CMK (cell line): Measurements from ENCODE around the gene DHRS9.
"Not testable (repeated sequence)": the region's sequence is repeated elsewhere in the genome, so short reads cannot be mapped to it uniquely, and the experiment has no call there.

Source experiments
- DNase-seq: peaks from one replicate; pipeline ENCODE4 v3.0.0-alpha.2; 2010; ENCODE audit warnings: low read depth

Gene DHRS9

DNA sequence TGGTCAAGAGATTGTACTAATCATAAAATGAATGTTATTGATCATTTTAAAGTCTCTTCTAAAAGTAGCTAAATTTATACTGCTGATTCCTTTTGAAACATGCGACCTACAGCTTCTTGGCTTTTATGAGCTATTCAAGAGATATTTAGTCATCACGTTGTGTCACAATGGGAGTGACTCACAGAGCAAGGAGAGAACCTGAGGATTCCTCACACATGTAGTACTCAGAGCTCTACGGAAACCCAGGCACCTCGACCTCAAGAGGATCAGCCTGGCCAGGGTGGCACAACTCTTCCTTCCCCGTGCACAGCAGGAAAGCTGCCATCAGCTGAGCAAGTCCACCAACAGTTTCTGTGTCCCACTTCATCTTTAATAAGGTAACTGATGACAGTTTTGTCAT, at the start of gene DHRS9:
DHRS9 (plus strand) TSS at position 223 of the 400 bp plus-strand sequence. CDS start 12,019 bp downstream, outside the sequence.
- DNase-seq: no peak

DNA sequence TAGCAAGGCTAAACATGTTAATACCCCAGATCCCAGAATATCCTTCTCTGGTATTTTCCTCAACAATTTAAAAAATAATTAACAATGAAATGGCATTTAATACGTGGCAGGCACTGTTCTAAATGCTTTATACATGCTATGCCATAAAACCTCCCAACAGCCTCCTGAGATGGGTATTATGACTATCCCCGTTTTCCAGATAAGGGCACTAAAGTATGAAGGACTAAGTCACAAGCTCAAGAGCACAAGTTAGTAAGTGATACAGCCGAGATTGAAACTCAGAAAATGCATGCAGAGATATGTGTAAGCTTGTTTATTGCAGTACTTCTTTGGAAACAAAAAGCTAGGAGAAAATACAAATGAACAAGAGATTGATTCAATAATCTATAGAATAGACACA, 46.2 kb upstream of the DHRS9 start:
- no peak for DNase-seq

DNA sequence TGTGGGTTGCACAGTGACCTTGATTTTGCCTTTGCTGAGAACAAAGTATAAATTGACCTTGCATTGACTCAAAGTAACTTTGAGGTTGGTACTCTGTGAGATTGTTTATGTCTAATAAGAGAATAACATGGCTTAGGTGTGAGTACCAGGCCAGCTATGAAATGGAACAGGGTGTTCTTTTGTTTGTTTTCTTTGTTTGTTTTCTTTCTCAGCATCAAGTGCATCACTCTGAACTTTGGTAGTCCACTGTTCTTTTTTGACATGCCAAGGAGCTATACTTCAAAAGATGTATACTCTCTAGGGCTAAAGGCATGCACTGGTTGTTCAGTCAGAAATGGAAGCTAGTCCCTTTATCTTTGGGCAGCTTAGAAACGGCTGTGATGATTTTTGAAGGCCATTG, 43.3 kb upstream of the DHRS9 start:
- DNase-seq: no peak

DNA sequence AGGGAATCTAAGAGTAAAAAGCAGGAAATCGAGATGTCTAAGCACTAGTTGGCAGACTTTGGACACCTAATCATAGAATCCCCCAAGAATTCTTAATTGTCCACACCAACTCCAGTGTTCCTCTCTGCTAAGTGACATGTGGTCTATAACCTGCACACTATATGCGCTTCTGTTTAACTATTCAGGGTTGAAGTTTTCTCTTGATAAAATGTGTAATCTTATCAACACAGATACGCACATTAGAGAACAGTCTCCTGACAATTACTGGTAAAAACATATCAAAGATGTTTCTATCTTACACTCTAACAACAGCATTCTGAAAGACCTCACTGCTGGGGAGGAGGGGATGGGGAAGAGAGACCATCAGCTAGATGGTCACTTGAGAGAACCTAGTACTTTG, 42.1 kb upstream of the DHRS9 start:
- no peak for DNase-seq

DNA sequence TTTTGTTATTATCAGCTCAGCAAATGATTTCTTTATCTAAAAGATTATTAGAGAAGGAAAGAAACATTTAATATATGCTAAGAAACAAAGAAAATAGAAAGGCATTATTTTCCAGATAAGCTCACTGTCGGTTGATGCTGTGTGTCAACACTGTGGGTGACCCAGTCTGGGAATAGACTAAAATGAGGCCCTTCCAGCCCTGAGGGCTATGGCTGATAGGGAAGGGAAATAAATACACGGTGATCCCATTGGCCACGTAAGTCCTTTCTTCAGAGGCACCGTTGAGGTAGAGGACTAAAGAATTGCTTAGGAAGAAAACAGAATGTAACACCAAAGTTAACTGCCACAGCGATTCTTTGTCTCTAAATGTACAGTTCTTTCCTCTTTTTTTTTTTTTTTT, 40.0 kb upstream of the DHRS9 start:
- DNase-seq: no peak

DNA sequence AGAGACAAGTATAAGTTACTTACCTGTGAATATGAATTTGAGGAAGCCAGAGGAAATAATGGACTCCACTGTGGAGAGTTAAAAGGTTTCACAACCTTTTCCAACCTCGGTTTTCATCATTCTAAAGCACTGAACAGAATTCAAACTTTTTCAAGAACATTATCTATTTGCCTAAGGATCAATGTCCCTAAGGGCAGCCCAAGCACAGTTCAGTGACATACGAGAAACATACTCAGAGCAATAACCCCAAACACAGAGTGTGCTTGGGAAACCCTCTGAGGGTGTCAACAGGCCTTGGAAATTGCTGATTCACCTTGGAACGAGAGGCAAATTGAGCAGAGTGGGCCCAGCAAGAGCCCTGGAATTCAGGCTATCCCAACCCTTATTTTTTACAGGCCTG, 38.2 kb upstream of the DHRS9 start, which contains the start of gene ABCB11:
ABCB11 (minus strand) TSS at position 123 of the 400 bp plus-strand sequence. CDS start 13,199 bp downstream, outside the sequence.
- no peak for DNase-seq

DNA sequence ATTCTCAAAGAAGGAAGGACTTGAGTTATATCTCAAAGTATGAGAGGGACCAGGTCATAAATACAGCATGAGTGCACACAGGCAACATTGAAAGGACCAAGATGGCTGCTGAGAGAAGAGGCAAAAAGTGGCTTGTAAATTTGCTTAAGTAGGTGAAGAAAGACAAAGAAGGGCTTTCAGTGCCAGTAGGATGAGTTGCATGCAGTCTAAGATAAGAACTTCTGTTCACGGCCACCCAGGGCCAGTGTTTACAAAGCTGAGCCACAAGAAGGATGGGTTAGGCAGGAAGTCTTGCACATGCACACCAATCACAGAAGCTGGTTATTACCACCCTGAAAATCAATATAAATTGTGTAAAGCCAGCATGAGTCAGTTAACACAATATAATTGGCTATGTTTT, 35.1 kb upstream of the DHRS9 start:
- peak; percentile 42 for DNase-seq

DNA sequence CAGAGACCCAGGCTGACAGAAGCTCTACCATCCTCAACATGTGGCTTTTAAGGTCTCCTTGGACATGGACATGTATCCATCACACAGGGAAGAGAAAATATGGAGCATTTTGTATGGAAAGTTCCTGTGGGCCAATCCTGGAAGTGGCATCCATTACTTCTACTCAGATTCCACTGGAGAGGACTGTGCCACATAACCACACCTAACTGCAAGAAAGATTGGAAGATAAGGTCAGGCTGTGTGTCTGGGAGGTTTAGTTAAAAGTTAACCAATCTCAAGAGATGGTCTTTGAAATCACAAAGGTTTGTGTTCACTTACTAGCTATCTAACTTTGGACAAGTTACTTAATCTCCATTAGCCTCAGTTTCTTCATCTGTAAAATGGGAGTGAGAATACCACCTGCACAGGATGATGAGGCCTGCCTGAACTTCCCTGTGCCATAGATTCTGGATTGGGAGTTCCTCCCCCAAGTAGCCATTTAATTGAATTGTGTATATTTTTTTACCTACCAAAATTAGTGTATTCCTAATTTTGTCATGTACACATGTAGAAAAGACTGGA, 34.3 kb upstream of the DHRS9 start:
- DNase-seq: no peak

DNA sequence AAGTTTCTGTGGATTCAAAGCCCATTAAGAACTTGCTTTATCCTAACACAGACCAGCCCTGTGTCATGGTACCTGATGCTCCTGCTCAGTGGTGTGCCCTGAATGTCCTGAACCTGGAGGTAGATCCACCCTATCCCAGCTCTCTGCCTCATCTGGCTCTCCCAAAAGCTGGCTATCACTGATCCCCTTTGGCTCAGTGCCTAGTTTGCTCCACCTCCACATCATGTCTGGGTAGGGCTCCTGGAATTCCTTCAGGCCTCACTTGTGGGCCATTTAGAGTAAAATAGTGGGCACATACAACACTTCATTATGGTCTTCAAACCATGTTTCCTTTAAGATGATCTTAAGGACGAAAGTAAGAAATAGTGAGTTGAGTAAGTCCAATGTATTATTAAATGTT, 33.5 kb upstream of the DHRS9 start:
- DNase-seq: no peak

DNA sequence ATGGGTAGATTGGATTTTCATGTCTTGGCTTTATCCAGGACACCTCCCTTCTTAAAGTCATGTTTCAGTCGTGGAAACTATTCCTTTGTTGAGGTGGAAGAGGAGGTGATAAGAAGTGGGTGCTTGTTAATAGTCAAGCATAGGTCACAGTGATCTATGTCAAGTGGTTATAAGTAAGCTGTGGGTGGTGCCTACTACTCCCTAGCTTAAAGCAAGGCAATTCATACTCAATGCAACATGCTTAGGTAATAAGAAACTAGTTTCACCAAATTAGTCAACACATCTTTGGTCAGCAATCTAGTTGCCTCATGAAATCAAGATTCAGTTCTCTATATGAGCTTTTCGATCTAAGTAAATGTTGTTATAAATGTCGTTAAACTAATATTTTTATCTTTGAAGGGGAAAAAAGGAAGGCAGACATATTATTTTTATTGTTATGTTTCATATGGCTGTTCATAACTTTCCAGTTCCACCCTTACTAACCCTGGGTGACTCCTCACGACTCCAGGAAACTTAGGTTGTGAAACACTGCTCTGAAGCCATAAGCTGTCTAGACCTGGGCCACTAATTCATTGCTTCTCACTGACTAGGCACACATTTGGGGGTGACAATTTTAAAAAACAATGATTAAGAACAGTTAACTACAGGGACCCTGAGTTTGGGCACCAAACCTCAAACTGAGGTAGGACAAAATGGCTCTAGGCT, 32.5 kb upstream of the DHRS9 start:
- no peak for DNase-seq

DNA sequence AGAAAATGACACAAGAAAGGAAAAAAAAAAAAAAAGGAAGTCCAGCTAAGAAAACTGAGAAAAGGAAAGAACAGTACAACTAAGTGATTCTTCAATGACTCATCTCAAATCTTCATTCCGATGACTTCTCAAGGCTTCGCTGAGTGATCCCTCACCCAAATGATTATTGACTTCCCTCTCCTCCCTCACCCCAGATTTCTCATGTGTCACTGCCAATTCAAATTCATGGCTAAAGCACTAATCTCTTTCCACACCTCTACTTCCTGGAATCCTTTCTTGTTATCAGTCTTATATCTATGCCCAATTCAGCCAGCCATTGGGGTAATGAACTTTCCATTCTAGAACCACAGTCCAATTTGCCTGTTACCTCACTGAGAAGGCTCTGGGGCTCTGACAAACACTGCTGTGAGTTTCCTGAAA, 31.0 kb upstream of the DHRS9 start:
- DNase-seq: no peak

DNA sequence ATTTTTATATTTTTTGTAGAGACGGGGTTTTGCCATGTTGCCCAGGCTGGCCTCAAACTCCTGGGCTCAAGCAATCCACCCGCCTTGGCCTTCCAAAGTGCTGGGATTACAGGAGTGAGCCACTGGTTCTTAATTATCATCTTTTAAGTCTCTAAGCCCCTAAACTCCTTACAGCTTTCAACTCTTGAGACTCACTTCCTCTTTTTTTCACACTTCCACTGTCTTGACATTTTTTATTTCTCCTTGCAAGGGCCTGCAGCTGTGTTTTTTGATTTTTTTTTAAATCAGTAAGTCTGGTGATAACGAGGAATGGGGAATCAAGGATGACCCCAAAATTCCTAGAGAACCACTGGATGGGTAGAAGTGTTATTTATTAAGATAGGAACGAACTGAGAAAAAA, 29.7 kb upstream of the DHRS9 start:
- DNase-seq: no peak

DNA sequence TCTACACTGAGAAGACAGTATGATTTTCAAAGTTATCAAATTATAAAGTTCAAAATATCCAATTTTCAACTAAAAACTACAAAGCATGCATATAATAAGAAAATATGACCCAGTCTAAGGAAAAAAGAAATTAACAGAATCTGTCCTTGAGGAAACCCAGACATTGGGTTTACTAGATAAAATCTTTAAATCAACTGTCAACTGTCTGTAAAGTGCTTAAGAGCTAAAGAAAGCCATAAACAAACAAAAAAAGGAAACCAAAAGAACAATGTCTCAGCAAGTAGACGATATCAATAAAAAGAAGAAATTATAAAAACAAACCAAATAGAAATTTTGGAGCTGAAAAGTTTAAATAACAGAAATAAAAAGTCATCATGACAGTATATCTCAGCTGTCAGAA, 27.8 kb upstream of the DHRS9 start:
- no peak for DNase-seq

DNA sequence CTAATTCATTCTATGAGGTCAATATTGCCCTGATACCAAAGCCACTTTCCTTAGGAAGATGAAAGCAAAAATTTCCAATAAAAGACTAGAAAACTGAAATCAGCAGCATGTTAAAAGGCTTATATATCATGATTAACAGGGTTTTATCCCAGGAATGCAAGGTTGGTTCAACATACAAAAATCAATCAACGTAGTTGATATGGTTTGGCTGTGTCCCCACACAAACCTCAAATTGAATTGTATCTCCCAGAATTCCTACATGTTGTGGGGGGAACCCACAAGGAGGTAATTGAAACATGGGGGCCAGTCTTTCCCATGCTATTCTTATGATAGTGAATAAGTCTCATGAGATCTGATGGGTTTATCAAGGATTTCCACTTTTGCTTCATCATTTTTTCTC, 26.5 kb upstream of the DHRS9 start:
- no peak for DNase-seq

DNA sequence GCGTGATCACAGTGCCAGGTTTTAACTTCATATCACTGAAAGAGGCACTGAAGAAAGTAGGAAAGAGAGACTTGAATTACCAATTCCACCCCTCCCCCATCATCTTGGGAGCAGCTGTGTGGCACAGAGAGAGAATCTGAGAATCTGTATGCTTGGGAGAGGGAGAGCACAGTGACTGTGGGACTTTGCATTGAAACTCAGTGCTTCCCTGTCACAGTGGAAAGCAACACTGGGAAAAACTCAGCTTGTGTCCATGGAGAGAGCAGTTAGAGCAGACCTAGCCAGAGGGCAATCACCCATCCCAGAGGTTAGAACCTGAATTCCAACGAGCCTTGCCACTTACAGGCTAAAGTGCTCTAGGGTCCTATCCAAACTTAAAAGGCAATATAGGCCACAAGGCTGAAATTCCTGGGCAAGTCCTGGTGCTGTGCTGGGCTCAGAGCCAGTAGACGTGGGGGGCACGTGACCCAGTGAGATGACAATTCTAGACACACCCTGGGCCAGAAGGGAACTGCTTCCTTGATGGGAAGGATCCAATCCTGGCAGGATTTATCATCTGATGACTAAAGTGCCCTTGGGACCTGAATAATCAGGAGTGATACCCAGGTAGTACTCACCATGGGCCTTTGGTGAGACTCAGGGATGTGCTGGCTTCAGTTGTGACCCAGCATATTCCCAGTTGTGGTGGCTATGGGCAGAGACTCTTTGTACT, 22.8 kb upstream of the DHRS9 start:
- no peak for DNase-seq

DNA sequence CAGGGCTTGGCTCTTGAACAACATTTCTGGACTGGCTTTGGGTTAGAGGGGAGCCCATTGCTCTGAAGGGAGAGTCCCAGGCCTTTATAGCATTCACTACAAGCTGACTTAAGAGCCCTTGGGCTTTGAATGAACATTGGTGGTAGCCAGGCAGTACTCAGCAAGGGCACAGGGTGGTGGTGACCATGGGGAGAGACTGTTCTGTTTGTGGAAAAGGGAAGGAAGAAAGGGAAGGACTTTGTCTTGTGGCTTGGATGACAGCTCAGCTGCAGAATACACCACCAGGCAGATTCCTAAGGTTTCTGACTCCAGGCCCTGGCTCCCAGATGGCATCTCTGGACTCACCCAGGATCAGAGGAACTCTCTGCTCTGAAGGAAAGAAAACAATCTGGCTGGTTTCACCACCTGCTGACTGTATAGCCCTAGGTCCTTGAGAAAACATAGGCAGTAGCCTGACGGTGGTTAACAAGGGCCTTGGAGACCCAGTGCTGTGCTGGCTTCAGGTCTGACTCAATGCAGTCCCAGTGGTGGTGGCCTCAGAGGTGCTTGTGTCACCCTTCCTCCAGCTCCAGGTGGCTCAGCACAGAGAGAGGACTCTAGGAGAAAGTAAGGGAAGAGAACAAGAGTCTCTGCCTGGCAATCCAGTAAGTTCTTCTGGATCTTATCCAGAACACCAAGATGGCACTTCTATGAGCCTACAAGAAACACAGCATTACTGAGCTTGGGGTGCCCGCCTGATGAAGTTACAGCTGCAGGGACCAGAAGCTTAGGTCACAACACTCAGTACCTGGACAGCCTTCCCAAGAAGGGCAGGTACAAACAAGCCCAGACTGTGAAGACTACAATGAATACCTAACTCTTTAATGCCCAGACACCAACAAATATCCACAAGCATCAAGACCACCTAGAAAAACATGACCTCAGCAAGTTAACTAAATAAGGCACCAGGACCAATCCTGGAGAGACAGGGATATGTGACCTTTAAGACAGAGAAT, 21.8 kb upstream of the DHRS9 start:
- DNase-seq: no peak

DNA sequence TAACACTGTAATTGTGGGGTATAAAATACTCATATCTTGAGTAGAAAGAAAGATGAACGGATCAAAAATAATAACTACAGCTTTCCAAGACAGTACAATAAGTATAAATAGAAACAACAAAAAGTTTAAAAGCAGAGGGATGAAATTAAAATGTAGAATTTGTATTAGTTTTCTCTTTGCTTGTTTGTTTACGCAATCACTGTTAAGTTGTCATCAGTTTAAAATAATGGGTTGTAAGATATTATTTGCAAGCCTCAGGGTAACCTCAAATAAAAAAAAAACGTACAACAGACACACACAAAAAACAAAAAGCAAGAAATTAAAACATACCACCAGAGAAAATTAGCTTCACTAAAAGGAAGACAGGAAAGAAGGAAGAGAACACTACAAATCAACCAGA, 20.2 kb upstream of the DHRS9 start:
- DNase-seq: no peak

DNA sequence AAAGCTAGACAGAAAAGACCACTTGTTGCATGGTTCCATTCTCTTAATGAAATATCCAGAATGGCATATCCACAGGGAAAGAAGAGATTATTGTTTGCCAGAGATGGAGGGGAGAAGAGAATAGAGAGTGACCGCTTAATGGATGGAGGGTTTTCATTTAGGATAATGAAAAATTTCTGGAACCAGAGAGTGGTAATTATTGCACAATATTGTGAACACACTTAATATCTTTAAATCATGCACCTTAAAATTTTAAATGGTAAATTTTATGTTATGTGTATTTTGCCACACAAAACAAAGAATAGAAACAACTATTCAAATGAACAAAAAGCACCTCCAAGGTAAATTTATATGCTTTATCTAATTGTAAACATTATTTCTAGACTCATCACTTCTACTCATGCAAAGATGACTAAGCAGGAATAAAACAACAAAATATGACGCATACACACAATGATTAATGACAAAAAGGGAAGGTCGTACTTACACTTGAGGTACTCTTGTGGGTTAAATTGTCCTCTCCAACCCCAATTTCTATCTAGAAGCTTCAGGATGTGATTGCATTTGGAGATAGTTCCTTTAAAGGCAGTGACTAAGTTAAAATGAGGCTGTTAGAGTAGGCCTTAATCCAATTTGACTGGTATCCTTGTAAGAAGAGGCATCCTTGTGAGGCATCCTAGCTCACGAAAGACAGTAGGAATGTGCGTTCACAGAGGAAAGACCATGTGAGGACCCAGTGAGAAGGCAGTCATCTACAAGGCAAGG, 18.7 kb upstream of the DHRS9 start:
- DNase-seq: peak; percentile 69

DNA sequence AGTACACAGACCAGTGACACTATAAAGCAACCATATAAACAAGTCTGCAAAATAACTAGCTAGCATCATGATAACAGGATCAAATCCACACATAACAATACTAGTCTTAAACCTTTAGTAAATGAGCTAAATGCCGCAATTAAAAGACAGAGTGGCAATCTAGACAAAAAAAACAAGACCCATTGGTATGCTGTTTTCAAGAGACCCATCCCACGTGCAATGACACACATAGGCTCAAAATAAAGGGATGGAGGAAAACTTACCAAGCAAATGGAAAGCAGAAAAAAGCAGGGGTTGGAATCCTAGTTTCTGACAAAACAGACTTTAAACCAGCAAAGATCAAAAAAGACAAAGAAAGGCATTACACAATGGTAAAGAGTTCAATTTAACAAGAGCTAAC, 14.8 kb upstream of the DHRS9 start:
- not testable (repeated sequence) for DNase-seq

DNA sequence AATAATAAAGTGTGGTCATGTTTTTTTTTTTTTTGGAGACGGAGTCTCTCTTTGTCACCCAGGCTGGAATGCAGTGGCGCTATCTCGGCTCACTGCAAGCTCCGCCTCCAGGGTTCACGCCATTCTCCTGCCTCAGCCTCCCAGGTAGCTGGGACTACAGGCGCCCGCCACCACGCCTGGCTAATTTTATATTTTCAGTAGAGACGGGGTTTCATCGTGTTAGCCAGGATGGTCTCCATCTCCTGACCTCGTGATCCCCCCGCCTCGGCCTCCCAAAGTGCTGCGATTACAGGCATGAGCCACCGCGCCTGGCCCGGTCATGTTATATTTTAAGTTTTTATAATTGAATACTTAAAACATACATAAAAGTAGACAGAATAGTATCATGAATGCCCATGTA, 5.2 kb upstream of the DHRS9 start:
- DNase-seq: not testable (repeated sequence)

DNA sequence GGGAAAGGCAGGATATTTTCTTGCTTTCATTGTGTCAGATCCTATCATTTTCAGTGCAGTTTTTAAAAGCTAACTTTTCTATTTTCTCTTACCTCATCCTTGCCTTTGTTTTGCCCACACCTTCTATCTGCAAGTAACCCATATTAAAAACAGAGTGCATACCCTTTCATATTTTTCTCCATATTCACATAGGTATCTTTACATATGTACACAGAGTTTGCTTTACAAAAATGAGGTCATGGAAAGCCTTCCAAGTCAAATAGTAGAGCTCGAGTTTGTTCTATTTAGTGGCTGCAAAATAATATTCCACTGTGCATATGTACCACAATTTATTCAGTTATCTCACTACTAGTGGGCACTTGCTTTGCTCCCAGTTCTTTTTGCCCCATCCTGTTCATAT, 3.9 kb upstream of the DHRS9 start:
- no peak for DNase-seq
